GM21825 (cell line): ENCODE measurements around the gene PIP4K2A.

Source experiments
- ATAC-seq: cut with Tn5 transposase; IDR thresholded peaks from one replicate; pipeline ENCODE4 v1.9.1; 2021; ENCODE audit warnings: mild to moderate bottlenecking, moderate library complexity; ENCODE audit not compliant: unreplicated experiment

The PIP4K2A gene

DNA sequence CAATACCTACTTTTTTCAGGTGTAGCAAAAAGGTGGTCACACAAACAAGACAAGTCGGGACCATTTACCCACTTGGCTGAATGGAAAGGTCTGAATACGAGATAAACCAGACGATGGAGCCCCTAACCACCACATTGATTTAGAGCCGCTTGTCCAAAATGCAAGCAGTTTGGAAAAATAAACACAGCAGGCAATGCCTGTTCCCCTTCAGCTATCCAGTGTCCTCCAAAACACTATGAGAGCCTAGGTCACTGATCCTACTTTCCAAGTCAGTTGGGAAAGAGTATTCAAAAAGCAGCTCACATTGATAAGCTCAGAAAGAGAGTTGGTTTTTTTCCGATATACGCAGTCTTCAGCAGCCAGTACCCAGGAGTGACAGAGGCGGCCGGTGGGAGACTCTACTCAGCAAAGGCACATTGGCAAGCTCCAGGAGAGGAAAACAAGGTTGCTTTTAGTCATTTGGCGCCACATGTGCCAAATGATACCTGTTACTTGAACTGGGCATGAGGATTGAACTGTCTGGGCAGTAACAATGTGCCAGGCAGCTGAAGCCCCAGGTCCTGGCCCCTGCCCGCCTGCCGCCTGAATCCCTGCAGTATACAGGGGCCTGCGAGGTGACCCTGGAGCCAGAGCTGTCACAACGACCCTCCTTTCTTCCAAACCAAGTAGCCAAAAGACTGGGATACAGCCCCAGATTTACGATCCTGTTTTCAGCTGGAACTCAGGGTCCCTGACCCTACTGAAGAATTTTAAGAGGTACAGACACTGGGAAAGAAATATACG is 109.8 kb downstream of the PIP4K2A start:
- no peak for ATAC-seq

DNA sequence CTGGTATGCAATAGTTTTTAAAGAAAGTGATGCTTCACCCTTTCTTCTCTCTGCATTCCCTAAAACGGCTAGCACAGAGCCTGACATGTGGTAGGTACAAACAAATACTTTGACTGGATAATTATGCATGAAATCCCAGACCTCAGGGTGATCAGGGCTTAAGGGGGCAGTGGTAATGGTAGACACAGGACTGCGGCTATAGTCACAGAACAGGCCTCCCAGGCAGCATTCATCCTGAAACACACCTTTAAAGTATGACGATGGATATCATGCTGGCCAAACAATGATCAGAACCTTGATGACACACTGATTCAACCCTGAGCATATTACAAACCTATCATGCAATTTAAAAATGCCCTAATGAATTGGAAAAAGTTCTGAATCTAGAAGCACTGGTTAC is 110.8 kb downstream of the PIP4K2A start:
- ATAC-seq: no peak

DNA sequence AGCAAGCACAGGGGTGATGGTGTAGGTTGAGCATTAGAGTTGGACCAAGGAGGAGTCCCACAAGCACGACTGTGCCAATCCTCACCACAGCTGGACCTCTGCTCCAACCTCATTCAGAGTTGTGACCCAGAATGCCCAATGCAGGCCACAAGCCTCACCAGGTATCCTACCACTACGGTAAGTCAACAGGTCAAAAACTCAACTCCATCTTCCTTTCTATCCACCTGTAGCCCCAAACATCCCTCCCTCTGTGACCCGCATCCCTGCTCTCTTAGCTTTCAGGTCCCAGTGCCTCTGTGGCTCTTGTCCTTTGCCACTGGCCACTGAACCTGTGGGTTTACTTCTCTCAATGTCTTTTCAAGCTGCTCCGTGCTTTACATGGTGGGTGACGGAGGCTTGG is 112.8 kb downstream of the PIP4K2A start:
- no peak for ATAC-seq

DNA sequence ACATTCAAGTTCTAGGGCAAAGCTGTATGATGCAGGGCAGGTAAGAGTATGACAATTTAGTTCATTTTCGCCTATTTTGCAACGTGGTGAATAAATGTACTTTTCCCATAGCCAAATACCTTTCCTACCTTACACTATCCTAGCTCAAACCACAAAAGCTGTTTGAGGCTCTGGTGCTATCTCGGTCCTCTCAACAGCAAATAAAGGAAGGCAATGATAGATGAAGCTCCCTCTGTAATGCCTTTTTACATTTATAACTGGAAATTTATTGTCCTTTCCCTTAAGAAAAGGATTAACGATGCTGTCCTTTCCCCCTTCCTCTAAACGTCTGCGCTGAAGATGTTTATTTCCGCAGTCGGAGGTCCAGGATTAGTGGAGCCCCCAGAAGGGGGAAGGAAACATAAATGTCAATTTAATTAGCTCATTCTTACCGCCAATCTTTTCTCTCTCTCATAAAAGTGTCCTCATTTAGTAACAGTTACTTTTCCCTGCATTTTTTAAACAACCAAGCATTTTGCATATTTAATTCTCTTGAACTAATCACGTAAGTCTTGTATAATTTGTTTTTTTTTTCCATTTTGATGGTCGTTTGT is 114.6 kb downstream of the PIP4K2A start:
- ATAC-seq: no peak

DNA sequence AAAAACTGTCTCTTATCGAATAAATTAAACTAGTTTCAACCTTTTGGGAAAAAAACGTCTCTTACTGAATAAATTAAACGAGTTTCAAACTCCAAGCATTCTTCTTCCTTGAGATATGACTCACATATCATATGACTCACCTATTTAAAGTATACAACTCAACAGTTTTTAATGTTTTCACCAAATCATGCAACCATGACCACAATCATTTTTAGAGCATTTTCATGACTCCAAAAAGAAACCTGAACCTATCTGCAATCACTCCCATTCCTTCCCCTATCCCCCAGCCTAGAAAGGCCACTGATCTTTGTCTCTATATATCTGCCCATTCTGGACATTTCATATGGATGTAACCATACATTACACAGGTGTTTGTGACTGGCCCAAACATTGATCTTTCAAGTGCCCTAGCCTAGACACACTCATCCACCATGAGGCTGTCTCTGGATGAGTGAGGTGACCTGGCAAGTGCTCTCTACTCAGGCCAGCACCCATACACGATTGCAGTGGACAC is 115.3 kb downstream of the PIP4K2A start:
- ATAC-seq: no peak

DNA sequence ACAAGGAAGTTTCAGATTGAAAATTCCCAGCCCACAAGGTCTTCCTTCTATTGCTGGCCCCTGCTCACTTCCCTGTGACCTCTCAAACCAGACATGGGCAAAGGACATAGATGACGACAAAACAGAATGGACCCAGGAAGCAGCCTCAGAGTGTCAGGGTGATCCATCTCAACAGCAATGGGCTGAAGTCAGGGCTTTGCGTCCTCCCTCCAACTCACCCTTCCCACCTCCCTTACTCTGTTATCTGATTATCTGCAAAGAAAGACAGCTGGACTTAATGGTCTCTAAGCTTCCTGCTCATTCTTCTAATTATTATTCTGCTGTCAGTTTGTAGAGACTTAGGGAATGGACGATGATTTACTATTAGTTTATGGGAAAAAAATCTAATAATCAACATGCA is 115.9 kb downstream of the PIP4K2A start:
- ATAC-seq: no peak

DNA sequence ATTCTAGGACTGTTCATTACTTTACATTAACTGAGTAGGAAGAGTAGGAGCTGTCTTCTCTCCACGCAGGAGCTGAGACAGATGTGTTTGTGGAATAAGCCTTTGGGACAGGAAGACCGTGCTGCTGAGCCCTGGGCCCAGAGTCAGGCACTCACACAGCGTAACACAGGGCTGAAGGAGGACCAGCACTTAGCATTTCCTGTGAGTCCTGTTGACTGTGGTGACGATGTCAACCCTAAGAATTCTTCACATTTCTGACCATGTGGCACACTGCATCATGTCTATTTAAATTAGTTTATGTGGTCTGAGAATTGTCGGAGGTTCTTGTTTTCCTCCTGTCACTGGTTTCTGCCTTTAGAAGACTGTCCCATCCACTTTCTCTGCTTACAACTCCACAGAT is 117.2 kb downstream of the PIP4K2A start:
- ATAC-seq: no peak

DNA sequence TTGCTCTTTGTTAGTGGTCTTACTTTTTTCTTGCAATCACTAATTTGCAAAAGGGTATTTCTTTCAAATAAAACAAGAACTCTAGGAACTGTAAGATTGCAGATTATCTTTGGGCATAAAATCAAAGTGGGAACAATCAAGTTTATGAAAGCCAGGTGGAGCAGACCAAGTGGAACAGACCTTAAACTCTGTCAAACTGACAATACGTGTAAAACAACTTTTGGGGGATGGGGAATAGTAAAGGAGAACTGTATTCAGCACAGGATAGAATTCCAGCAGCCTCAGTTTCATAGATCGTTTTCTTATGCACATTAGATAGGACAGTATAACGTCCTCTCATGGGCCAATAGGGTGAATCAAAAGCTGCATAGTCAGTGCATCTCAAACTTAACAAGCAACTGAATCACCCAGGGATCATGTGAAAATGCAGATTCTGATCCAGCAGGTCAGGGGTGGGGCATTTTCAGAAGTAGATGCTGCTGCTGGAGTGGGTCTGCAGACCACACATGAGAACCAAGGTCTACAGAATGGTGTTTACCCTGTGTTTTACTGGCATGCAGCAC is 120.7 kb downstream of the PIP4K2A start:
- no peak for ATAC-seq

DNA sequence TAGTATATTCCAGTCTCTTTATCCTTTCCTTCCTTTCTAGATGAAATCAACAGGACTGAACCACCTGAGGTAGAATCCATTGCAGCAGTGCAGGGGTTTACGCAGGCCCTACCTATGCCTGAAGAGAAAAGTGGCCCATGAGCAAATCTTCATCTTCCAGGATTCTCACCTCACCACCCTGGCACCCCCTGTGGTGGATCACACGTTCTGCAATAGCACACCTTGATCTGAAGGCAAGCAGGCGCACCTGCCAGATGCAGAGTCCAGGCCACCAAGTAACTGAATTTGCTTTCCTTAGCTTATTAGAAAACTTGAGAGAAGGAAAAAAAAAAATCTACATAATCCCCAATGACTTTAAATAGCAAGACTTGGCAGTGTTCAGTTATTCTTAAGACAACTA is 121.4 kb downstream of the PIP4K2A start:
- no peak for ATAC-seq

DNA sequence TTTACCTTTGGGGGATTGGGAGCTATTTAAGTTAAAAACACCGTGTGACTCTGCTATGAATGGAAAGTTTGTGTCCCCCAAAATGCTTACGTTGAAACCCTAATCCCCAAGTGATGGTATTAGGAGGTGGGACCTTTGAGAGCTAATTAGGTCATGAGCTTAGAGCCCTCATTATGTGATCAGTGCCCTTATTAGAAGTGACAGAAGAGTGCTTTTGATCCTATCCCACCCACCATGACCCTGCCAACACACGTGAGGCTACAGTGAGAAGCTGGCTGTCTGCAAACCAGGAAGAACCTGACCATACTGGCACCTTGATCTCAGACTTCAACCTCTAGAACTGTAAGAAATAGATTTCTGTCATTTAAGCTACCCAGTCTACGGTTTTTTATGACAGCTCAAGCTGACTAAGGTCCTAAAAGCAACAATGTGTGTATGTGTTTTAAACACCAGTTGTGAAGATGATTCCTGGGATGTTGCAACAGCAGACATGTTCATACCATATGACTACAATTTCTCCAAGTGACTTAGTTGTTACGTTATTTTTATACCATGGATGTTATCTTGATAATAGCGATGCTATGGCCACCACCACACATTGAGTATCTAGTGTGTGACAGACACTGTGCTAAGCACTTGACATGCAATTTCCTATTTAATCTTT is 124.4 kb downstream of the PIP4K2A start:
- ATAC-seq: no peak

DNA sequence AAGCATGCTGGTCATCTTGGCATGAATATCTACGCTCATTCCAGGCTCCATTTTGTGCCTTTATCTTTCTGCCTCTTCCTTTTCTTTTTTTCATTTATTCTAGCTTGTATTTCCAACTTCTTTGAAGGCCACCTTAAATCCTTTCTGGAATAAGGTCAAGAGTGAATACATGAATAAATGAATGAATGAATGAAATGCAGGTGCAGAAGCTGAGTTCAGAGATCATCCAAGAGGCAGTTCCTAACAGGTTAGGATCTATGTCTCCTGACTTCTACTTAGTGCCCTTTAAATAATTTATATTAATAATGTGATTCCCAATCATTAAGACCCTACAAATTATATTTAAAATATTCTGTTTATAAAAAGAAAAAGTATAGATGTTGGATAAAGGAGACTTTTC is 125.9 kb downstream of the PIP4K2A start:
- ATAC-seq: no peak

DNA sequence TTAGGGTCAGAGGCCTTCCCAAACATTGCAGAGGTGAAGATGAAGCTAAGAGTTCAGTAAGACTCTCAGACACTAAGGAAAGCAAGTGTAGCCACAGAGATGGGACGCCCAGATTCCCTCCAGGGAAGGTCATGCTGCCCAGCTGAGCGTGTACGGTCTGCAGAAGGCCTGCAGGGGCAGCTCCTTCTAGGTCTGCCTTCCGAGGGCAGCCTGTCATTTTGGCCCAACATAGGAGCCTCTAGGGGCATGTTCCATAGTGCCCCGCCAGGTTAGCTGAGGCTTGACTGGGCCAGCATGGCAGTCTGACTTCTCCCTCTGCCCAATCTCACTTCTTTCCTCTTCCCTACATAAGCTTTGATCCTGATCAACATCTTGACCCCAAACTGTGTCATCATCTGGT is 130.7 kb downstream of the PIP4K2A start:
- ATAC-seq: no peak

DNA sequence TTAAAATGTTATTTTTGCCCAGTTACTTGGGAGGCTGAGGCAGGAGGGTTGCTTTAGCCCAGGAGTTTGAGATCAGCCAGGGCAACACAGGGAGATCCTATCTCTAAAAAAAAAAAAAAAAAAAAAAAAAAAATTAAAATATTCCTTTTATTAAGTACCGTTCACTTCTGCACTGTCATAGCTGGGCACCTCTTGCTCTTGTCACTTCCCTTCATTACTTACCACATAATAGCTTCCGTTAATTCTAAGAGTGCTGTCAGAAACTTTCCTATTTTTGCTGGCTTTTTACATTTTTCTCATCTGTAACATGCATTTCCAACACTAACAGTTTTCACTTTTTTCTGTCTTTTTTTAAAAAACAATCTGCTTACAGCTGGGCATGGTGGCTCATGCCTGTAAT is 132.9 kb downstream of the PIP4K2A start:
- no peak for ATAC-seq

DNA sequence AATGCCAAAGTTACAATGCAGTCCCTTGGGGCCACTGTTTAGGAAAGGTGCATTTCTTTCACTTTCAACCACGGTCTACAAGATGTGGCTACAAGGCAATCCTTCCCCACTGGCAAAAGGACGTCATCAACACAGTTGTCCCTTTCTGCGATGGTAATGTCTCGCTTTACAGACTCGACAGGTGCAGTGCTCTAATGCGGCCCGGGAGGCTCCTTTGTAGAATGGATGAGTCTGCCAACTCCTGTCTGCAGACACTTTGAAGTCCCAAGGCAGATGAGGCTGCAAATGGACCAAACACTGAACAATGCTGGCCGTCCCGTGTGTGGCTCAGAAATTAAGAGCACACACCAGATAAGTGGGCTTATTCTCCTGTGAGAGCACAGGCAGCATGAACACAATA is 133.7 kb downstream of the PIP4K2A start:
- no peak for ATAC-seq

DNA sequence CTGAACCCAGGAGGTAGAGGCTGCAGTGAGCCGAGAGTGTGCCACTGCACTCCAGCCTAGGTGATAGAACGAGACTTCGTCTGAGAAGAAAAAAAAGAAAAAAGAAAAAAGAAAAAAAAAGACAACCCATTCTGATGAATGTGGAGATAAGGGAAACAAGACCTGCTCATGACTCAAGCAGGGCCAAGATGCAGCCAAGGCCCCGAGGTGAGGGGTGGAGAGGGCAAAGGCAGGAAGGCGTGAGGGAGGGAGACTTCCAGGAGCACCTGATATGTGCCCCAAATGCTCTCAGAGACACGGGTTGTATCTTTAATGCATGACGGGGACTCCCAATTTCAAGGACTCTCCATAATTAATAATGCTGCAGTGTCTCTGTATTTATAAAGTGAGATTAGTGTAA is 134.6 kb downstream of the PIP4K2A start:
- no peak for ATAC-seq

DNA sequence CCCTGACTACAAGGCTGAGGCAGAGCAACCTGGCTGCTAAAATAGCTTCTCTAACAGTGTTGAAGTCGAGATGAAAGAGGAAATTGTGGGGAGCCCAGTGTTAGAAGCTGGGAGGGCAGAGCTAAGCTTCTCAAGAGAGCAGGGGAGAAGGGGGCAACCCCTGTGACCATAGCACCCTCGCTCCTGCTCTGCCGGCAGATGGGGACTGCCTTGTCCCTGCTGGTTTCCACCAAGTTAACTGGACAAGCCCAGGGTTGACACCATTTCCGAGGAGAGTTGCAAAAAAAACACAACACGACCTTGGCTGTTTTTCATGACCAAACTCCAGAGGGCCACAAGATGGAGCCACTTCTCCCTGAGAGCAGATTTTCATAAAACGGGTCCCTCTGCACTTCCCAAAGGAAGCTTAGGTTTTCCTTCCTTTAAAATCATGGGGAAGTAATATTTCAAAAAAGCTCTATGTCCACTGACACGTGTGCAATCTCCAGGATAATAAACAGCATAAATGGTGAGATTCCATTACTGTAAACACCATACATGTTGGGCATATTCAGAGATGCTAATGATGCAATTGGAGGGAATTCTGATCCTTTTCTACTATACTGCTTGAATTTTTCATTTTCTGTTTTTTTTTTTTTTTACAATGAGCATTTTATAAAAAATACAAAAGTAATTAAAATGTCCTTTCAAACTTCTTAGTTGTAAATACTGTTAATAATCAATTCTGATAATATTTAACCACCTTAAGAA is 140.4 kb downstream of the PIP4K2A start:
- ATAC-seq: no peak

DNA sequence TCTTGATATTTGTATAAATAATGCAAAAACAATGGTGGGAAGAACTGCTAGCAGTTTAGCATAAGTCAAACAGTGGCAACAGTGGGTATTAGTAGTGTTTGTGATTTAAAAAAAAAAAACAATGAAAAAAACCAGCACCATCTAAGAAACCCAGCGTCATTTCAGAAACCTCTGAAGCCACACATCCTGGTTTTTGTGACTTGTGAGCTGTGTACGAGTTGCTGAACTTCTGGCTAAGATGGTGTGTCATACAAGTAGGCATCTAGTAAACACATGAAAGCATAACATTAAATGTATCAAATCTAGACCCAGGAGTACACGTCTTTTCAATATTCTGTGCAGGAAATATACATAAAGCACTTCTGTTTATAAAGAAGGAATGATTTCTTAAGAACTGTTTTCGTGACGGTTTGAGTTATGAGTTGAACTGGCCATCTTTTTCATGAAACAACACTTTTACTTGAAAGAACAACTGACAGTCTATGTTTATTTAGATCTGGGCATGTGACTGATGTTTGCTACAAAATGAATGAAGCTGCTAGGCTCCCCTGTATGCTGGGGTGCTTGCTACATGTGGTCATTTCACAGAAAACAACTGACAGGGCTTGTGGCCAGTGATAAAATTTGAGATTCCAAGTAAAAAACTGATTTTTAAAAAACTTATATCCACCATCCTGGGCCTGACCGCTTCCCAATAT is 143.5 kb downstream of the PIP4K2A start:
- no peak for ATAC-seq

DNA sequence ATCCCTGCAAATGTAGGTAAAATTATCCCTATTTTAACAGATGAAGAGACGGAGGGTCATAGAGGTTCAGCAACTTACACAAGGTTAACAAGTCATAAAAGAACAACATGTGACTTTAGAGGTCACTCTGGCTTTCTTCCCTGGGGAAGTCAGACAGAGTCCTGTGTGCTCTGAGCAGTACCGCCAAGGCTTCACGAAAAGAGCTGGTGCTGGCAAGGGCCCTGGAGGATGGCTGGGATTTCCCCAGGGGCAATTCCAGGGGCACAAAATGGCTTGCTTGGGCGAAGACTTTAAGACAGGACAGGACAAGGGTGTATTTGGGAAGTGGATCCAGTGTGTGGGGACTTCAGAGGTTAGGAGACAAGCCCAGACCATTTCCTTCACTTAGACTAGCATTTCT is 144.1 kb downstream of the PIP4K2A start:
- ATAC-seq: no peak

DNA sequence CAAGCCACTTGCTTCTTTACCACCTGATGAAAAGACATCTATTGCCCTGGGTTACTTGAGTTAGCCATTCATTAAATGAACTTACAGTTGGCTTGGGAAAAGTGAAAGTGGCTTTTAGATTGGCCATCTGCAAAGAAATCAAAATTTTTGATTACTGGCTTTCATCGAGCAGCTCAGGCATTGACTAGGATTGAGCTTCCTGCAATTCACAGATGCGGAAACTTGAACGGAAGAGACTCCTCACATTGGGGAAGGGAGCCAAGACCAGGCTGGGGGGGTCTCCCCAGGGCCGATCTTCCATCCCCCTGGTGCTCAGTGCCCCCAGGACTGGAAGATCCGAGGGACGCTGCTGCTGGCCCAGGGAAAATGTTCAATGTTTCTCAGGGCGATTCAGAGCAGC is 145.4 kb downstream of the PIP4K2A start:
- ATAC-seq: no peak

DNA sequence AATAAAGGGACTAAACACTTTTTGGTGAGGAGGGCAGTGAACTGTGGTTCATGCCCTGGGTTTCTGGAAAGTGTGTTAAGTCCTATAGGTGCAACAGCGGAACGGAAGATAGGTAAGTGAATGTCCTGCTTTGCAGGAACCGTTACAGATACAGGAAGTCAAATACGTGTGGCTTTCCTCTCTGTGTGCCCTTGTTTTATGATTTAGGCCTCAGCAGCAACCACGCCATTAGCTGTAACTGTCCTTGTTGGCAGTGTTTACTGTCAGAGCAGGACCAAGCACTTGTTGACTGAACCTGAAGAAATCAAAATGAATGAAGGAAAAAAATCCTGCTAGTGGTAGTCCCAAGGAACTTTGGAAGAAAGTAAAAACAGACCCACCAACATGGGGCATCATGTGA is 150.3 kb downstream of the PIP4K2A start:
- ATAC-seq: no peak
